ENCODE results near the gene SELENON.

SELENON gene

GRCh38 chr1:25781130-25781433, 18.9 kb upstream of the SELENON start:
- no peaks in the 10 kb centered on the region for H3K36me3 ChIP-seq (ENCODE audit: insufficient read depth, low read length)
- no peaks in the 10 kb centered on the region for H4K20me1 ChIP-seq (ENCODE audit: insufficient read depth, low read length)
- H3K9me2 ChIP-seq (ENCODE audit: low read depth, low read length): no peaks in the 10 kb centered on the region
- H3K9ac ChIP-seq (ENCODE audit: low read length): no peak overlapping the region
- H2AFZ ChIP-seq (ENCODE audit: low read length): no peak overlapping the region
- H3K4me2 ChIP-seq (ENCODE audit: low read length): no peak overlapping the region
- peaks cover 20% of the 10 kb centered on the region for H3K27me3 ChIP-seq (ENCODE audit: insufficient read depth, low read length)
- no peak overlapping the region for H3K4me3 ChIP-seq (ENCODE audit: low read depth, low read length, poor library complexity, severe bottlenecking)
- no peak overlapping the region for H3K27ac ChIP-seq (ENCODE audit: low read depth, low read length, poor library complexity, severe bottlenecking)
- H3K4me1 ChIP-seq (ENCODE audit: insufficient read depth, low read length, severe bottlenecking): peaks cover 4% of the 10 kb centered on the region
- H3F3A ChIP-seq (ENCODE audit: insufficient read depth, low read length): no peaks in the 10 kb centered on the region
- H3K79me2 ChIP-seq (ENCODE audit: insufficient read depth, low read length): no peaks in the 10 kb centered on the region
- H3K9me3 ChIP-seq (ENCODE audit: low read length): no peaks in the 10 kb centered on the region
- TF ChIP-seq EZH2 (IDR thresholded peaks at IDR 0.05; ENCODE audit: borderline replicate concordance, low read length) (no peak), CTCF (IDR thresholded peaks at IDR 0.05; ENCODE audit: low read length) (no peak)

GRCh38 chr1:25782608-25783201, 17.3 kb upstream of the SELENON start:
- Histone ChIP-seq H3K79me2 (ENCODE audit: insufficient read depth, low read length) (no peaks in the 10 kb centered on the region), H4K20me1 (ENCODE audit: insufficient read depth, low read length) (no peaks in the 10 kb centered on the region), H3K4me3 (ENCODE audit: low read depth, low read length, poor library complexity, severe bottlenecking) (no peak overlapping the region), H2AFZ (ENCODE audit: low read length) (no peak overlapping the region), H3K9me2 (ENCODE audit: low read depth, low read length) (no peaks in the 10 kb centered on the region), H3K9me3 (ENCODE audit: low read length) (no peaks in the 10 kb centered on the region), H3K4me2 (ENCODE audit: low read length) (no peak overlapping the region), H3K36me3 (ENCODE audit: insufficient read depth, low read length) (no peaks in the 10 kb centered on the region), H3K9ac (ENCODE audit: low read length) (no peak overlapping the region), H3F3A (ENCODE audit: insufficient read depth, low read length) (no peaks in the 10 kb centered on the region), H3K4me1 (ENCODE audit: insufficient read depth, low read length, severe bottlenecking) (peaks cover 4% of the 10 kb centered on the region), H3K27ac (ENCODE audit: low read depth, low read length, poor library complexity, severe bottlenecking) (no peak overlapping the region), H3K27me3 (ENCODE audit: insufficient read depth, low read length) (peaks cover 20% of the 10 kb centered on the region)
- TF ChIP-seq CTCF (IDR thresholded peaks at IDR 0.05; ENCODE audit: low read length) (no peak), EZH2 (IDR thresholded peaks at IDR 0.05; ENCODE audit: borderline replicate concordance, low read length) (no peak)

GRCh38 chr1:25784575-25785051, 15.4 kb upstream of the SELENON start:
- Histone ChIP-seq H3F3A (ENCODE audit: insufficient read depth, low read length) (no peaks in the 10 kb centered on the region), H3K79me2 (ENCODE audit: insufficient read depth, low read length) (no peaks in the 10 kb centered on the region), H3K36me3 (ENCODE audit: insufficient read depth, low read length) (no peaks in the 10 kb centered on the region), H3K27ac (ENCODE audit: low read depth, low read length, poor library complexity, severe bottlenecking) (no peak overlapping the region), H4K20me1 (ENCODE audit: insufficient read depth, low read length) (no peaks in the 10 kb centered on the region), H3K4me2 (ENCODE audit: low read length) (no peak overlapping the region), H2AFZ (ENCODE audit: low read length) (no peak overlapping the region), H3K27me3 (ENCODE audit: insufficient read depth, low read length) (peaks cover 18% of the 10 kb centered on the region), H3K9ac (ENCODE audit: low read length) (no peak overlapping the region), H3K4me1 (ENCODE audit: insufficient read depth, low read length, severe bottlenecking) (no peaks in the 10 kb centered on the region), H3K9me3 (ENCODE audit: low read length) (no peaks in the 10 kb centered on the region), H3K9me2 (ENCODE audit: low read depth, low read length) (no peaks in the 10 kb centered on the region), H3K4me3 (ENCODE audit: low read depth, low read length, poor library complexity, severe bottlenecking) (no peak overlapping the region)
- no peak for TF ChIP-seq EZH2 (IDR thresholded peaks at IDR 0.05; ENCODE audit: borderline replicate concordance, low read length)
- no peak for TF ChIP-seq CTCF (IDR thresholded peaks at IDR 0.05; ENCODE audit: low read length)

Measured in OCI-LY1 (cell line).